Parietal lobe (tissue), 1 donor: ENCODE results near the gene CELF5. TPM values are rescaled to one million over a fixed set of nuclear protein-coding genes. Genes with fewer than 3 reads are reported as not detected.

Experiments used
- total RNA-seq: library from RNA; depleted of rRNA; stranded (reverse); fragments of >200 nt; gene quantifications from one replicate; pipeline ENCODE4 v1.2.3, GENCODE V29; 2014

The CELF5 gene
- total RNA-seq = 84.8 TPM

GRCh38 chr19:3224346-3225168 is at the start of gene CELF5:
Gene CELF5 (plus strand): TSS chr19:3224661. CDS start chr19:3224740, 79 bp downstream.

GRCh38 chr19:3178377-3178972 is 46.0 kb upstream of the CELF5 start, which contains the start of gene S1PR4:
Gene S1PR4 (plus strand): TSS chr19:3178769. CDS start chr19:3178793, 24 bp downstream.

GRCh38 chr19:3185461-3186159 is 38.9 kb upstream of the CELF5 start, which contains the start of gene NCLN:
Gene NCLN (plus strand): TSS chr19:3185930. CDS start chr19:3186031, 101 bp downstream.

Other genes starting within 250 kb of the CELF5 start
- gene TLE6, start 247.1 kb upstream of the CELF5 start, total RNA-seq = 1.9 TPM
- 11.3 TPM for gene TLE2, start 195.4 kb upstream of the CELF5 start, total RNA-seq
- 151 TPM for gene TLE5, start 162.2 kb upstream of the CELF5 start, total RNA-seq
- 57.9 TPM for gene GNA11, start 130.3 kb upstream of the CELF5 start, total RNA-seq
- gene GNA15, start 88.6 kb upstream of the CELF5 start, total RNA-seq = 0.94 TPM
- 0.31 TPM for gene S1PR4, start 45.9 kb upstream of the CELF5 start, total RNA-seq
- gene NCLN, start 38.7 kb upstream of the CELF5 start, total RNA-seq = 18.2 TPM
- 10.0 TPM for gene NFIC, start 141.9 kb downstream of the CELF5 start, total RNA-seq